Fibroblast of the conjunctiva (primary cell): Measurements from ENCODE around the gene EXOC3.

Experiments used
- DNase-seq: peaks from one replicate; pipeline ENCODE4 v3.0.0-alpha.2; 2010; ENCODE audit warnings: low read depth

The EXOC3 gene

GRCh38 chr5:457195-457961 lies 14.4 kb downstream of the EXOC3 start:
- no peak for DNase-seq

- no peak for DNase-seq
Measured at GRCh38 chr5:458547-459353, 15.8 kb downstream of the EXOC3 start.

GRCh38 chr5:459562-460272 lies 16.7 kb downstream of the EXOC3 start:
- DNase-seq = no peak

- DNase-seq = no peak
Measured at GRCh38 chr5:460273-460625, 17.3 kb downstream of the EXOC3 start.

GRCh38 chr5:462051-462481 lies 19.1 kb downstream of the EXOC3 start:
- no peak for DNase-seq

GRCh38 chr5:463301-463700 lies 20.3 kb downstream of the EXOC3 start:
- no peak for DNase-seq

GRCh38 chr5:463952-464351 lies 21.0 kb downstream of the EXOC3 start:
- no peak for DNase-seq

- DNase-seq = no peak
Measured at GRCh38 chr5:464446-464842, 21.5 kb downstream of the EXOC3 start.

- DNase-seq = no peak
Measured at GRCh38 chr5:464843-465590, 22.0 kb downstream of the EXOC3 start.

- DNase-seq = no peak
Measured at GRCh38 chr5:465591-466403, 22.8 kb downstream of the EXOC3 start.

GRCh38 chr5:466661-467310 lies 23.8 kb downstream of the EXOC3 start:
- DNase-seq = no peak

GRCh38 chr5:468401-468800 lies 25.4 kb downstream of the EXOC3 start:
- no peak for DNase-seq

- no peak for DNase-seq
Measured at GRCh38 chr5:469752-470483, 26.9 kb downstream of the EXOC3 start.

- no peak for DNase-seq
Measured at GRCh38 chr5:470961-471749, 28.2 kb downstream of the EXOC3 start.

- no peak for DNase-seq
Measured at GRCh38 chr5:471750-472058, 28.7 kb downstream of the EXOC3 start.

- no peak for DNase-seq
Measured at GRCh38 chr5:472076-472655, 29.2 kb downstream of the EXOC3 start.

- DNase-seq = peak; percentile 32
Measured at GRCh38 chr5:472656-473550, 29.9 kb downstream of the EXOC3 start.
